Epithelial cell of esophagus (primary cell): Measurements from ENCODE around the gene TMEM204.

Source experiments
- DNase-seq: peaks from one replicate; pipeline ENCODE4 v3.0.0; 2010; ENCODE audit warnings: low read depth
- H3K4me3 ChIP-seq: 2 replicates; pipeline ENCODE4 v1.5.1; 2011; ENCODE audit warnings: mild to moderate bottlenecking, low read length, control low read depth
- TF ChIP-seq, protein P1 (sequence below): IDR thresholded peaks from 2 replicates; pipeline ENCODE4 v1.5.1; 2011; ENCODE audit warnings: low read depth, mild to moderate bottlenecking, low read length, control low read depth, inconsistent platforms; ENCODE audit not compliant: insufficient read depth; ENCODE audit errors: missing control alignments

TMEM204 gene

DNA sequence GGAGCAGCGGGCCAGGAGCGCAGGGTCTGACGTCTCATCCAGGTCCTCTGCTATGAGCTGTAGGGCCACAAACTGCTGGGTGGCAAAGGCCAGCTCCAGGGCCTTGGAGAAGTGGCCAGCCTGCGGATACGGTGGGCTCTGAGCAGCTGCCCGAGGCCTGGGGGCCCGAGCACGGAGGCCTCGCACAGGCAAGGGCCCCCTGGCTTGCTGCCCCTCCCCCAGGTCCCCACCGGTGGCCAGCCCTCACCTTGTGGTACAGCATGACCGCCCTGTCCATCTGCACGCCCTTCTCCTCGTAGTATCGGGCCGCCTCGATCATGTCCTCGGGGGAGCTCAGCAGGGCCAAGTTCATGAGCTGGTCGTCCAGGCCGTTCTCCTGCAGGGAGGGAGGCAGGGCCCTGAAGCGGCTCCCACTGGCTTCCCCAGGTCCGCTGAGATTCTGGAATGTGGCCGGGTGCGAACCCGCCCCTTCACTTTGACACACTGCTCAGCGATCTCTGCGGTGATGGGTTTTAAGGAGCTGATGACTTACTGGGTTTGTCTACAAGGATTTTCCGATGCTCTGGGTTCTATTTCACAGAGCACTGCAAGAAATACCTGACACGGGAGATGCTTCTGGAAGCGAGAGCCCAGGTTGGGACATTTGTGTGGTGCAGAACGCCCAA lies 9.8 kb upstream of the TMEM204 start:
- DNase-seq, result no peak
- TF ChIP-seq, protein P1, sequence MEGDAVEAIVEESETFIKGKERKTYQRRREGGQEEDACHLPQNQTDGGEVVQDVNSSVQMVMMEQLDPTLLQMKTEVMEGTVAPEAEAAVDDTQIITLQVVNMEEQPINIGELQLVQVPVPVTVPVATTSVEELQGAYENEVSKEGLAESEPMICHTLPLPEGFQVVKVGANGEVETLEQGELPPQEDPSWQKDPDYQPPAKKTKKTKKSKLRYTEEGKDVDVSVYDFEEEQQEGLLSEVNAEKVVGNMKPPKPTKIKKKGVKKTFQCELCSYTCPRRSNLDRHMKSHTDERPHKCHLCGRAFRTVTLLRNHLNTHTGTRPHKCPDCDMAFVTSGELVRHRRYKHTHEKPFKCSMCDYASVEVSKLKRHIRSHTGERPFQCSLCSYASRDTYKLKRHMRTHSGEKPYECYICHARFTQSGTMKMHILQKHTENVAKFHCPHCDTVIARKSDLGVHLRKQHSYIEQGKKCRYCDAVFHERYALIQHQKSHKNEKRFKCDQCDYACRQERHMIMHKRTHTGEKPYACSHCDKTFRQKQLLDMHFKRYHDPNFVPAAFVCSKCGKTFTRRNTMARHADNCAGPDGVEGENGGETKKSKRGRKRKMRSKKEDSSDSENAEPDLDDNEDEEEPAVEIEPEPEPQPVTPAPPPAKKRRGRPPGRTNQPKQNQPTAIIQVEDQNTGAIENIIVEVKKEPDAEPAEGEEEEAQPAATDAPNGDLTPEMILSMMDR, result no peak
- no peak overlapping the region for H3K4me3 ChIP-seq

DNA sequence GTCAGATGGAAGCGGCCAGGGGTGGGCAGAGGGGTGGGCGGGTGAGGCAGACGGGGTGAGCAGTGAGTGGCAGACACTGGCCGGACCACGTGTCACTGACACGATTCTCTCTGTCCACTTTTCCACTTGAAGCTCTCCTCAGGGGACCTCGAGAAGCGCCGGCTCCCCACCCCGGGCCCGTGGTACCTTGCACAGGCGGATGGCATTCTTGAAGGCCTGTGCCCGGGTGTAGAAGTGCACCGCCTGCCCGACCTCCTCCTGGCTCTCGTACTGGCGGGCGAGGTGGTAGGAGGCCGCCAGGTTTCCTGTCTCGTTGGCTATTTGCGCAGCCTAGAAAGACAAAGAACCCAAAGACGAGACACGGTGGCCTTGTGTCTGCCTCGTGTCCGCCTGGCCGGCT lies 9.1 kb upstream of the TMEM204 start:
- H3K4me3 ChIP-seq, result no peak overlapping the region
- TF ChIP-seq, protein P1, result no peak
- no peak for DNase-seq

DNA sequence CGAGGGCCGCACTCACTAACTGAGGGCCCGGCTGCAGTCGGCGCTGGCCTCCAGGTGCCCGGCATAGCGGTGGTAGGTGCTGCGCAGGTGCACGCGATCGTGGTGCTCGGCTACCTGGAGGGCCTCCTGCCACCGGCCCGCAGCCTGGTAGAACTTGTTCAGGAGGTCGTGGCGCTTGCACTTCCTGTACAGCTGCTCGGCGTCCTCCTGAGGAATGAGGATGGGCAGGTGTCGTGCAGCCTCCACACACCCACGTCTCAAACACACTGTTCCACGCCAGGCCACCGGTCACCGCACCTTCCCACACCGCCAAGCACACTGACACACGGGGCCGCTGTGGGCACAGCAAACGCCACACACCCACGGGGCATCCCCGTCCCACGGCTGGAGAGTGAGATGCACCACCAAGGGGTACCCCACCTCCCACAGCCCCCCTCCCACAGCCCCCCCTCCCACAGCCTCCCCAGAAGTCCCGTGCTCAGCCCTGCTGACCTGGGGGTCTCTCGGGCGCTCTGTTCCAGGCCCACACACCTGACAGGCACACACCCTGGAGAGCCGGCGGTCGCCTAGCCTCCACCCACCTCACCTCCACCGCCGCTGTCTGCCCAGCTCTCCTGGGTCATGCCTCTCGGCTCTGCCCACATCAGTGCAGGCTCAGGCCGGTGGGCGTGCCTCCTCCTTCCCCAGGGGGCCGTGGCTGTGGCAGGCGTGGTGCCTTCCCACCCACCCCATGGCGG lies 7.4 kb upstream of the TMEM204 start:
- H3K4me3 ChIP-seq, result no peak overlapping the region
- no peak for DNase-seq
- TF ChIP-seq, protein P1, result no peak

DNA sequence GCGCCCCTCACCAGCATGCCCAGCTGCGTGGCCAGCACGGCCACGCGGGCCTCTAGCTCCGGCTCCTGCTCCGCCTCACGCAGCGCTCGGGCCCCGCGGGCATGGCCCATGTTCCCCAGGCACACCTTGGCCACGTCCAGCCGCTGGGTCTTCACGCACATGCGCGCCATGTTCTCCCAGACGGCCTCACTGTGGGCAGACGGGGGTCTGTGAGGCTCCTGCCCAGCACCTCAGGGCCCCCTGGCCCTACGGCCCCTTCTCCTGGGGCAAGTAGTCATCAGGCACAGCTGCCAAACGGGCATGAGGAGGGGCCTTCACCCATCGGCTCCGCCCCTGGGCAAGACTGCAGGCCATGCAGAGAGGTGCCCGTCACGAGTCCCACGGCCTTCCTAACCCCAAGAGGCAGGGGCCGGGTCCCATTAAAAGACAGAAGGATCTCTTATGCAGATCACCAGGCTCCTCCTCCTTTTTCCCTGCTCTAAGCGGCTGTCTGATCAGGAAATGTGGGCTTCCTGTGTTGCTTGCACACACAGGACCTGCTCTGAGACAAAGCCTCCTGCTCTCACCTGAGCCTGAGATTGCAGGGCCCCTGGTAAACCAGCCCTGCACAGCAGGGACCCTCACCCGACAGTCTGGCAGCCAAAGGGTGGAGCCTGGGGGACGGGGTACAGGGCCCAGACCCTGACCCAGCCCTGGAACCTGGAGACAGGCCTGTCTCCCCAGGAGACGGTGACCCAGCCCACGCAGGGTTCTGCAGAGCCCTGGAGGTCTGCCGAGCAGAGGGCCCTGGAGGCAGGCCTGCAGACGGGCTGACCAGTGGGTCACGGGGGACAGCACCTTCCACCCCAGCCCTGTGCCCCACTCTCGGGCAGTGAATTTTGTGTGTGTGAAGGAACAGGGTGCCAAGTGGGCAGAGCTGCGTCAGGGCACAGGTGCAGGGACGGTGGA lies 6.6 kb upstream of the TMEM204 start:
- no peak overlapping the region for H3K4me3 ChIP-seq
- no peak for DNase-seq
- TF ChIP-seq, protein P1, result no peak

DNA sequence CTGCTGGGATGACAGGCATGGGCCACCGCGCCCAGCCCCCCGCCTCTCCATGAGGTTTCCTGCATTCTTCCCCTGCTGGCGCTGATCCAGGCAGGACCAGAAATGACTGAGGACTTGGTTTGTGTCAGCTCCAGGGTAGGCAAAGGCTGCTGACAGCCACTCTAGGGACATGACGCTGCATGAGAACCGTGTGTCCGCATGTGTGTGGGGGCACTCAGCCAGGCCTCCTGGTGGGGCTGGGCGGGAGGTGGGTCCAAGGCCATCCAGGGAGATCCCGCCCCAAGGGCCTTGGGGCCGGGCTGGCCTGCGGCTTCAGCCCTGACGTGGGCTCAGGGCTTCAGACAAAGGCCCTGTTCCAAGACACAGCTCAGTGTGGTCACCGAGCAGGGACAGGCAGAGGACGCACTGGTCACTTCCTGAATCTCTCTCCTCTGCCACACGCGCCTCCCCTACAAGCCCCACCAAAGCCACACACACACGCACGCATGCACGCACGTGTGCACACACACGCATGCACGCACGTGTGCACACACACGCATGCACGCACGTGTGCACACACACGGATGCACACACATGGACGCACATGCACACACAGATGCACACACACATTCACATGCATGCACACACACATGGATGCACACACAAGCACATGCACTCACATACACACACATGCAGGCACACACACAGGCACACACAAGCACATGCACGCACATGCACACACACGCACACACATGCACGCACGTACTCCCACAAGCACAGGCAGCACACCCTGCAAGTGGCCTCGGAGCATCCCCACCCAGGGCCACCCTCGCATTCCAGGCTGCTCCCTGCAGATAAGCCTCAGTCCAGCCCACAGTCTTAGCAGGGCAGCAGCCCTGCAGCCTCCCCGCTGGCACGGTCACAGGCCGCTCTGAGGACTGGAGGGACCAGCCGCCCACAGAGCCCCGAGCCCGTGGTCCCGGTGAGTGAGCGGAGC lies 5.3 kb upstream of the TMEM204 start:
- DNase-seq, result no peak
- TF ChIP-seq, protein P1, result no peak
- H3K4me3 ChIP-seq, result no peak overlapping the region
